Upper lobe of left lung (tissue), 4 donors: Measurements from ENCODE around the gene CD44.

Experiments used
- EP300 ChIP-seq, 4 donors: sonication (generic); formaldehyde crosslinking; IDR thresholded peaks; one replicate each; pipeline ENCODE4 v1.5.1; 2017; ENCODE audit warnings: antibody characterized with exemption in 4 of 4, control low read depth in 2 of 4
- POLR2A ChIP-seq, 4 donors: fragments of 450-650 bp; IDR thresholded peaks; one replicate each; pipeline ENCODE4 v1.5.1; 2016 to 2017; ENCODE audit warnings: antibody characterized with exemption in 4 of 4, mild to moderate bottlenecking in 2 of 4
- POLR2AphosphoS5 ChIP-seq, 2 donors: sonication (generic); formaldehyde crosslinking; IDR thresholded peaks; one replicate each; pipeline ENCODE4 v1.5.1; 2017; ENCODE audit warnings: antibody characterized with exemption in 2 of 2
- TF ChIP-seq, protein P1 (sequence below), 6 experiments: fragments of 450-650 bp in 4 of 6; fragments of 200-600 bp in 2 of 6; sonication (generic) in 2 of 6; IDR thresholded peaks; one replicate each; pipeline ENCODE4 v1.5.1; 2016 to 2019; ENCODE audit warnings: antibody characterized with exemption in 6 of 6

GRCh38 chr11:35114906-35115687 is 23.9 kb upstream of the CD44 start:
- TF ChIP-seq, protein P1, sequence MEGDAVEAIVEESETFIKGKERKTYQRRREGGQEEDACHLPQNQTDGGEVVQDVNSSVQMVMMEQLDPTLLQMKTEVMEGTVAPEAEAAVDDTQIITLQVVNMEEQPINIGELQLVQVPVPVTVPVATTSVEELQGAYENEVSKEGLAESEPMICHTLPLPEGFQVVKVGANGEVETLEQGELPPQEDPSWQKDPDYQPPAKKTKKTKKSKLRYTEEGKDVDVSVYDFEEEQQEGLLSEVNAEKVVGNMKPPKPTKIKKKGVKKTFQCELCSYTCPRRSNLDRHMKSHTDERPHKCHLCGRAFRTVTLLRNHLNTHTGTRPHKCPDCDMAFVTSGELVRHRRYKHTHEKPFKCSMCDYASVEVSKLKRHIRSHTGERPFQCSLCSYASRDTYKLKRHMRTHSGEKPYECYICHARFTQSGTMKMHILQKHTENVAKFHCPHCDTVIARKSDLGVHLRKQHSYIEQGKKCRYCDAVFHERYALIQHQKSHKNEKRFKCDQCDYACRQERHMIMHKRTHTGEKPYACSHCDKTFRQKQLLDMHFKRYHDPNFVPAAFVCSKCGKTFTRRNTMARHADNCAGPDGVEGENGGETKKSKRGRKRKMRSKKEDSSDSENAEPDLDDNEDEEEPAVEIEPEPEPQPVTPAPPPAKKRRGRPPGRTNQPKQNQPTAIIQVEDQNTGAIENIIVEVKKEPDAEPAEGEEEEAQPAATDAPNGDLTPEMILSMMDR (IDR thresholded peaks at IDR 0.05): no peak
- no peak for TF ChIP-seq EP300 (IDR thresholded peaks at IDR 0.05)
- TF ChIP-seq POLR2A (IDR thresholded peaks at IDR 0.05): no peak
- TF ChIP-seq POLR2AphosphoS5 (IDR thresholded peaks at IDR 0.05): no peak
